Lung (tissue), 12 donors: ENCODE results near the gene ZSCAN5B. TPM values are rescaled to one million over a fixed set of nuclear protein-coding genes. Genes with fewer than 3 reads are reported as not detected.

Experiments used
- ATAC-seq: fragments of 200-7000 bp; cut with Tn5 transposase; one replicate; pipeline ENCODE4 v1.9.1; 2020; ENCODE audit warnings: moderate number of reproducible peaks; ENCODE audit not compliant: insufficient read depth, low FRiP score
- DNase-seq, 3 donors: peaks; one replicate each; pipeline ENCODE4 v3.0.0-alpha.2; 2013 to 2017
- H3K27ac ChIP-seq, 2 donors: one replicate each; pipeline ENCODE4 v1.5.1; 2013; ENCODE audit warnings: mild to moderate bottlenecking in 2 of 2, moderate library complexity in 2 of 2, control low read depth in 1 of 2, inconsistent platforms in 1 of 2, low read depth in 1 of 2, low read length in 1 of 2
- H3K27me3 ChIP-seq, 3 donors: one replicate each; pipeline ENCODE4 v1.5.1; 2013; ENCODE audit warnings: low read length in 2 of 3; ENCODE audit not compliant: control insufficient read depth in 3 of 3, insufficient read depth in 3 of 3
- H3K36me3 ChIP-seq, 4 donors: one replicate each; pipeline ENCODE4 v1.5.1; 2013; ENCODE audit warnings: low read length in 4 of 4, mild to moderate bottlenecking in 1 of 4, moderate library complexity in 1 of 4; ENCODE audit not compliant: control insufficient read depth in 4 of 4, insufficient read depth in 4 of 4
- H3K4me1 ChIP-seq, 5 donors: one replicate each; pipeline ENCODE4 v1.5.1; 2013; ENCODE audit warnings: low read length in 5 of 5, mild to moderate bottlenecking in 2 of 5, moderate library complexity in 1 of 5; ENCODE audit not compliant: control insufficient read depth in 5 of 5, insufficient read depth in 5 of 5
- H3K4me3 ChIP-seq: one replicate; pipeline ENCODE4 v1.5.1; 2013; ENCODE audit warnings: mild to moderate bottlenecking, control low read depth, moderate library complexity
- H3K9ac ChIP-seq, 2 donors: one replicate each; pipeline ENCODE4 v1.5.1; 2013; ENCODE audit warnings: low read length in 2 of 2, control low read depth in 1 of 2; ENCODE audit not compliant: insufficient read depth in 1 of 2
- H3K9me3 ChIP-seq, 4 donors: one replicate each; pipeline ENCODE4 v1.5.1; 2013; ENCODE audit warnings: low read length in 3 of 4, mild to moderate bottlenecking in 1 of 4, moderate library complexity in 1 of 4; ENCODE audit not compliant: control insufficient read depth in 4 of 4, insufficient read depth in 3 of 4
- WGBS, 2 donors: extraction: QIAGEN DNeasy Blood & Tissue Kit; methylation state at CpG; one replicate each; pipeline ENCODE4 v1.1.7; 2013; 5-methylcytosine and 5-hydroxymethylcytosine counted together
- polyA plus RNA-seq, 2 donors: library from polyadenylated mRNA; stranded (reverse); fragments of 200-250 nt; gene quantifications; one replicate each; pipeline ENCODE4 v1.2.1, GENCODE V29; 2013
- total RNA-seq, 2 donors: library from RNA; depleted of rRNA in 1 of 2; stranded (reverse); fragments of >200 nt in 1 of 2; gene quantifications; one replicate each; pipeline ENCODE4 v1.2.1, GENCODE V29; 2014 to 2021
- TF ChIP-seq, protein P1 (sequence below): IDR thresholded peaks from 2 replicates; pipeline ENCODE4 v1.5.1; 2012; ENCODE audit warnings: mild to moderate bottlenecking; ENCODE audit errors: control extremely low read depth, extremely low read depth
- donor health status: control.
- donor health status: control.
- donor health status: Bipolar disorder and iron deficiency.
- donor health status: healthy.
- donor health status: DM: yes; HTN: yes; CAD: no.

The ZSCAN5B gene
- total and polyA plus RNA-seq, 4 donors, result 0.05 to 0.08 TPM; not detected in 2

DNA sequence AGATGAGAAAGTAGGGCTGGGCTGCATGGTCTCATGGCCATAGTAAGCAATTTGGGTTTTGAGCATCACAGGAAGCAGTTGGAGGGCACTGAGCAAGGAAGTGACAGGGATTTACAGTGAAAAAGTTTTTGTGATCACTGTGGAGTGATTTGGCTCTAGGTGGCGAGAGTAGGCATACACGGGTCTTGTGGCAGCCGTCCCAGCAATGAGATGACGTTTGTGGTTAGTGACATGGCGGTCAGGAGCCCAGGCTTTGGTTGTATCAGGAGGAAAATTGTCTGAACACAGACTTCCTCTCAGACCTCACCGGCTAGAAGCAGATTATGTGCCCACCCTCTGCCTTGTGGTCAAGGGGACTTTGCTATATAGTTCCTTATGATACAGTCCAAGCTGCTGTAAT, 53.2 kb downstream of the ZSCAN5B start:
- Histone ChIP-seq H3K36me3 (peaks cover 0 to 19% (median 4%) of the 10 kb centered on the region in 4 donors), H3K4me1 (peaks cover 0 to 18% (median 14%) of the 10 kb centered on the region in 5 donors), H3K9ac (no peak overlapping the region), H3K27ac (peak overlapping the region in 1 of 2 donors; percentile 1), H3K4me3 (no peak overlapping the region), H3K9me3 (peaks cover 0 to 3% (median 0%) of the 10 kb centered on the region in 4 donors), H3K27me3 (no peaks in the 10 kb centered on the region)
- 24 to 54% methylated on average over 6 of the region's 6 CpGs for WGBS, 2 donors
- TF ChIP-seq, protein P1, sequence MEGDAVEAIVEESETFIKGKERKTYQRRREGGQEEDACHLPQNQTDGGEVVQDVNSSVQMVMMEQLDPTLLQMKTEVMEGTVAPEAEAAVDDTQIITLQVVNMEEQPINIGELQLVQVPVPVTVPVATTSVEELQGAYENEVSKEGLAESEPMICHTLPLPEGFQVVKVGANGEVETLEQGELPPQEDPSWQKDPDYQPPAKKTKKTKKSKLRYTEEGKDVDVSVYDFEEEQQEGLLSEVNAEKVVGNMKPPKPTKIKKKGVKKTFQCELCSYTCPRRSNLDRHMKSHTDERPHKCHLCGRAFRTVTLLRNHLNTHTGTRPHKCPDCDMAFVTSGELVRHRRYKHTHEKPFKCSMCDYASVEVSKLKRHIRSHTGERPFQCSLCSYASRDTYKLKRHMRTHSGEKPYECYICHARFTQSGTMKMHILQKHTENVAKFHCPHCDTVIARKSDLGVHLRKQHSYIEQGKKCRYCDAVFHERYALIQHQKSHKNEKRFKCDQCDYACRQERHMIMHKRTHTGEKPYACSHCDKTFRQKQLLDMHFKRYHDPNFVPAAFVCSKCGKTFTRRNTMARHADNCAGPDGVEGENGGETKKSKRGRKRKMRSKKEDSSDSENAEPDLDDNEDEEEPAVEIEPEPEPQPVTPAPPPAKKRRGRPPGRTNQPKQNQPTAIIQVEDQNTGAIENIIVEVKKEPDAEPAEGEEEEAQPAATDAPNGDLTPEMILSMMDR, result no peak
- ATAC-seq (no peak), DNase-seq (no peak)

DNA sequence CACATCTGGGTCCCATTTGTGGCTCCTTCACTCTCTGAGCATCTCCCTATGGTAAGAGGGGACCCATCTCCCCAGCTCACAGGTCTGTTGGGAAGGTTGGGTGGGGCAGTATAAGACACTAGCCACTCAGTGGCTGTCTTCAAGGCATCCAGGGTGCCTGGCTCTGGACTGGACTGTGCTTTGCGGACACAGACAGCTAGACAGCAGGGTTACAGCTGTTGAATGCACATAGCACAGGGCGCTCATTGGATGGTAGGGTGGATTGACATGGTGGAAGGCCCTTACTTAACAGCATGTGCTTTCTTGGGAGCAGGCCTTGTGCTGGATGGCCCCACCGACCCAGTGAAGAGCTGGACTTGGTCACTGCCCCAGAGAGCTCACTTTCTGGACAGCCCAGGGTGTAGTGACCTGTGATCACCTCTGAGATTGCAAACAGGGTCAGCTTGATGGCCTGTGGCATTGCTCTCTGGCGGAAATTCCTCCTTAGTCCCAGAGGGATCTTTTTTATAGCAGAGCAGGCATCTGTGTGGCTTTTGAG, 54.6 kb downstream of the ZSCAN5B start:
- Histone ChIP-seq H3K4me3 (no peak overlapping the region), H3K9ac (peak overlapping the region in 1 of 2 donors; percentile 38), H3K27me3 (no peaks in the 10 kb centered on the region), H3K4me1 (peaks cover 0 to 18% (median 14%) of the 10 kb centered on the region in 5 donors), H3K9me3 (peaks cover 0 to 3% (median 0%) of the 10 kb centered on the region in 4 donors), H3K27ac (peak overlapping the region in 1 of 2 donors; percentile 67), H3K36me3 (peaks cover 0 to 12% (median 0%) of the 10 kb centered on the region in 4 donors)
- ATAC-seq (no peak), DNase-seq (no peak)
- TF ChIP-seq, protein P1, result no peak
- WGBS, 2 donors, result 83 to 89% methylated on average over 4 of the region's 4 CpGs

DNA sequence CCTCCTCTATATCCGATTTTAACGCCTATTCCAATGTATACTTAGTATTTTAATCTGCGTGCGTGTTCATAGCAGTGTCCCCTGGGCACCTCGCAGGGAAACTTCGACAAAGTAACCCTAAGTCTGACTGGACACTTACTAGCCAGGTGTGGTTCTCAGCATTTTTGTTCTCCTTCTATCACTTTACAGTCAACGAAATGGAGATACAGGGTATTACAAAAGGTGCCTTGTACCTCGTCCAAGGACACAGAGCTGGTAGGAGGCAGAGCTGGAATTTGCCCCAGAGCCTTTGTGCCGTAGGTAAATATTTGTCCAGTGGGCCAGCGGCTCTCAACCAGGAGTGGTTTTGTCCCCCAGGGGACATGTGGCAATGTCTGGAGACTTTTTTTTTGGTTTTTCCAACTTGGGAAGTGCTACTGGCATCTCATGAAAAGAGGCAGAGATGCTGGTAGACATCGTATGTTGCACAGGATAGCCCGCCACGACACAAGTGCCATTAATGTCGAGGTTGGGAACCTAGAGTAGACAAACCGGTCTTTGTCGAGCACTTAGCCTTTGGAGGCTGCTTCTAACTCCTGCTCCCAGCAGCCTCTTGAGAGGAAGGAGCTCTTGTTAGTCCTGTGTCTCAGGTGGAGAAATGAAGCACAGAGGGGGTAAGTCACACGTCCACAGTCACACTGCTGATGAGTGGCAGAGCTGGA, 55.3 kb downstream of the ZSCAN5B start:
- H3K4me3 ChIP-seq, result no peak overlapping the region
- peaks cover 0 to 5% (median 0%) of the 10 kb centered on the region in 4 donors for H3K36me3 ChIP-seq
- peak overlapping the region in 1 of 2 donors; percentile 67 for H3K27ac ChIP-seq
- H3K9me3 ChIP-seq, result peaks cover 0 to 1% (median 0%) of the 10 kb centered on the region in 4 donors
- WGBS, 2 donors, result 58 to 74% methylated on average over 17 of the region's 17 CpGs
- ATAC-seq (no peak), DNase-seq (peak; percentile 70 to 87 (median 79))
- H3K27me3 ChIP-seq, result no peaks in the 10 kb centered on the region
- peak overlapping the region in 1 of 2 donors; percentile 34 for H3K9ac ChIP-seq
- TF ChIP-seq, protein P1, result no peak
- H3K4me1 ChIP-seq, result peaks cover 0 to 20% (median 14%) of the 10 kb centered on the region in 5 donors
